IMR-90 (cell line): ENCODE results near the gene ZNF398. TPM values are rescaled to one million over a fixed set of nuclear protein-coding genes. Genes with fewer than 3 reads are reported as not detected.

ENCODE experiments used
- ATAC-seq: fragments of 200-7000 bp; cut with Tn5 transposase; 2 replicates; pipeline ENCODE4 v1.9.1; 2020; ENCODE audit warnings: low read depth, mild to moderate bottlenecking, moderate library complexity
- BruUV-seq: library from RNA; stranded (reverse); fragments of 400-500 nt; replicated peaks from 2 replicates; lab custom pipeline; 2021; lab: Mats Ljungman, UMichigan
- CTCF ChIA-PET: fragments of 300-600 bp; formaldehyde crosslinking; extraction: SDS; loops from one replicate; lab custom pipeline; 2021; ENCODE audit warnings: antibody characterized with exemption; lab: Yijun Ruan, JAX
- POLR2A ChIA-PET: fragments of 300-600 bp; sonication (Branson Sonifier 250); formaldehyde crosslinking; loops from one replicate; lab custom pipeline; 2022; ENCODE audit warnings: antibody characterized with exemption; ENCODE audit not compliant: unreplicated experiment; lab: Charles Lee
- DNase-seq: peaks from one replicate; pipeline ENCODE4 v3.0.0; 2013
- H2AFZ ChIP-seq: replicated peaks from 2 replicates; pipeline ENCODE3; 2013; ENCODE audit warnings: low read length, mild to moderate bottlenecking; ENCODE audit not compliant: poor library complexity
- H2AK5ac ChIP-seq: 2 replicates; pipeline ENCODE4 v1.6.1; 2013; ENCODE audit warnings: low read depth, low read length, inconsistent platforms
- H2AK9ac ChIP-seq: replicated peaks from 2 replicates; pipeline ENCODE3; 2013; ENCODE audit warnings: mild to moderate bottlenecking, low read depth, low read length, moderate library complexity; ENCODE audit not compliant: poor library complexity
- H2BK120ac ChIP-seq: 2 replicates; pipeline ENCODE4 v1.6.1; 2013; ENCODE audit warnings: low read depth, low read length, inconsistent platforms
- H2BK15ac ChIP-seq: 3 replicates; pipeline ENCODE4 v1.6.1; 2013; ENCODE audit warnings: low read depth, low read length, inconsistent platforms
- H2BK20ac ChIP-seq: 2 replicates; pipeline ENCODE4 v1.6.1; 2013; ENCODE audit warnings: low read depth, mild to moderate bottlenecking, inconsistent platforms, low read length, moderate library complexity
- H2BK5ac ChIP-seq: 2 replicates; pipeline ENCODE4 v1.6.1; 2013; ENCODE audit warnings: mild to moderate bottlenecking, low read depth, low read length, inconsistent platforms; ENCODE audit not compliant: poor library complexity, severe bottlenecking
- H3K14ac ChIP-seq: replicated peaks from 2 replicates; pipeline ENCODE4 v1.6.1; 2013; ENCODE audit warnings: low read depth, low read length, inconsistent platforms
- H3K18ac ChIP-seq: 2 replicates; pipeline ENCODE4 v1.6.1; 2013; ENCODE audit warnings: low read depth, low read length, control low read depth
- H3K23ac ChIP-seq: 2 replicates; pipeline ENCODE4 v1.6.1; 2013; ENCODE audit warnings: low read depth, low read length, inconsistent platforms
- H3K27ac ChIP-seq: 2 replicates; pipeline ENCODE4 v1.5.1; 2013; ENCODE audit warnings: mild to moderate bottlenecking, control low read depth, low read length; ENCODE audit not compliant: insufficient read depth
- H3K27me3 ChIP-seq: 2 replicates; pipeline ENCODE4 v1.6.1; 2013; ENCODE audit warnings: low read length; ENCODE audit not compliant: control insufficient read depth, insufficient read depth
- H3K36me3 ChIP-seq: 2 replicates; pipeline ENCODE4 v1.6.1; 2013; ENCODE audit warnings: low read length, mixed read lengths; ENCODE audit not compliant: control insufficient read depth, insufficient read depth
- H3K4ac ChIP-seq: 2 replicates; pipeline ENCODE4 v1.6.1; 2013; ENCODE audit warnings: low read depth, low read length, inconsistent platforms
- H3K4me1 ChIP-seq: 2 replicates; pipeline ENCODE4 v1.6.1; 2013; ENCODE audit warnings: low read length, mixed read lengths; ENCODE audit not compliant: control insufficient read depth, insufficient read depth
- H3K4me2 ChIP-seq: 2 replicates; pipeline ENCODE4 v1.6.1; 2013; ENCODE audit warnings: low read depth, mild to moderate bottlenecking, control low read depth, low read length, moderate library complexity
- H3K4me3 ChIP-seq: 2 replicates; pipeline ENCODE4 v1.5.1; 2013; ENCODE audit warnings: low read depth, mild to moderate bottlenecking, control low read depth, low read length, moderate library complexity; ENCODE audit not compliant: insufficient read depth
- H3K56ac ChIP-seq: 2 replicates; pipeline ENCODE4 v1.6.1; 2013; ENCODE audit warnings: low read length, inconsistent platforms; ENCODE audit not compliant: insufficient read depth; ENCODE audit errors: extremely low read depth
- H3K79me1 ChIP-seq, 2 experiments: 2 replicates each; pipeline ENCODE4 v1.6.1; 2013; ENCODE audit warnings: low read length in 2 of 2, inconsistent platforms in 1 of 2, low read depth in 1 of 2
- H3K9ac ChIP-seq: 2 replicates; pipeline ENCODE4 v1.6.1; 2013; ENCODE audit warnings: low read depth, low read length, control low read depth
- H3K9me1 ChIP-seq: 2 replicates; pipeline ENCODE4 v1.6.1; 2013; ENCODE audit warnings: low read length, inconsistent platforms; ENCODE audit not compliant: insufficient read depth
- H3K9me3 ChIP-seq: 2 replicates; pipeline ENCODE4 v1.6.1; 2013; ENCODE audit warnings: low read length; ENCODE audit not compliant: control insufficient read depth, insufficient read depth
- H4K20me1 ChIP-seq: 2 replicates; pipeline ENCODE4 v1.6.1; 2013; ENCODE audit warnings: low read length, inconsistent platforms; ENCODE audit not compliant: insufficient read depth
- H4K5ac ChIP-seq: 2 replicates; pipeline ENCODE4 v1.6.1; 2013; ENCODE audit warnings: mild to moderate bottlenecking, low read depth, low read length, control low read depth
- H4K8ac ChIP-seq, 2 experiments: 2 replicates each; pipeline ENCODE4 v1.6.1; 2013; ENCODE audit warnings: low read depth in 2 of 2, low read length in 2 of 2, control low read depth in 1 of 2, inconsistent platforms in 1 of 2
- H4K91ac ChIP-seq: 2 replicates; pipeline ENCODE4 v1.6.1; 2013; ENCODE audit warnings: low read depth, low read length, inconsistent platforms; ENCODE audit not compliant: insufficient read depth
- BHLHE40 ChIP-seq: fragments of 150-350 bp; IDR thresholded peaks from 2 replicates; pipeline ENCODE4 v1.6.1; 2016; ENCODE audit warnings: mild to moderate bottlenecking, low read depth, low read length
- CEBPB ChIP-seq: IDR thresholded peaks from 2 replicates; pipeline ENCODE4 v1.6.1; 2012; ENCODE audit warnings: low read depth, low read length, improper control_type of control experiment
- CHD1 ChIP-seq: IDR thresholded peaks from 2 replicates; pipeline ENCODE4 v1.6.1; 2012; ENCODE audit warnings: low read depth, low read length, improper control_type of control experiment
- FOS ChIP-seq: fragments of 150-350 bp; IDR thresholded peaks from 2 replicates; pipeline ENCODE4 v1.6.1; 2016; ENCODE audit warnings: low read depth, low read length
- MAFK ChIP-seq: IDR thresholded peaks from 2 replicates; pipeline ENCODE4 v1.6.1; 2012; ENCODE audit warnings: low read depth, low read length, improper control_type of control experiment
- MAZ ChIP-seq: IDR thresholded peaks from 2 replicates; pipeline ENCODE4 v1.6.1; 2012; ENCODE audit warnings: low read depth, mild to moderate bottlenecking, low read length, improper control_type of control experiment, moderate library complexity, borderline replicate concordance
- MXI1 ChIP-seq: IDR thresholded peaks from 2 replicates; pipeline ENCODE4 v1.6.1; 2012; ENCODE audit warnings: low read depth, mild to moderate bottlenecking, low read length, moderate library complexity, borderline replicate concordance
- NFE2L2 ChIP-seq: fragments of 150-350 bp; IDR thresholded peaks from 2 replicates; pipeline ENCODE4 v1.6.1; 2016; ENCODE audit warnings: low read depth, mild to moderate bottlenecking, low read length
- POLR2A ChIP-seq: IDR thresholded peaks from 2 replicates; pipeline ENCODE4 v1.6.1; 2012; ENCODE audit warnings: mild to moderate bottlenecking, low read depth, low read length
- RAD21 ChIP-seq: IDR thresholded peaks from 2 replicates; pipeline ENCODE4 v1.6.1; 2012; ENCODE audit warnings: low read length, improper control_type of control experiment
- RCOR1 ChIP-seq: IDR thresholded peaks from 2 replicates; pipeline ENCODE4 v1.6.1; 2012; ENCODE audit warnings: mild to moderate bottlenecking, low read length, improper control_type of control experiment; ENCODE audit not compliant: insufficient replicate concordance
- RFX5 ChIP-seq: IDR thresholded peaks from 2 replicates; pipeline ENCODE4 v1.8.0; 2012; ENCODE audit warnings: low read depth, mild to moderate bottlenecking, low read length, moderate library complexity
- SMC3 ChIP-seq: fragments of 150-350 bp; IDR thresholded peaks from 2 replicates; pipeline ENCODE4 v1.6.1; 2016; ENCODE audit warnings: low read depth, mild to moderate bottlenecking, antibody characterized with exemption, low read length, moderate library complexity
- WGBS, 2 experiments: methylation state at CpG; one replicate each; pipeline versions ENCODE4 v1.1.5 to v1.1.7; 2013; ENCODE audit warnings: missing lambda C conversion rate in 2 of 2; ENCODE audit not compliant: insufficient read length in 1 of 2; ENCODE audit errors: extremely low coverage in 2 of 2; 5-methylcytosine and 5-hydroxymethylcytosine counted together
- dilution Hi-C: fragments of 300-500 bp; cut with HindIII; formaldehyde crosslinking; loops from one replicate; pipeline ENCODE4 v1.14.3; 2018; ENCODE audit warnings: low sequenced_read_pairs; ENCODE audit not compliant: unreplicated experiment
- in situ Hi-C: fragments of 300-500 bp; cut with MboI; formaldehyde crosslinking; loops from 3 replicates; pipeline ENCODE4 v1.14.3; 2019; ENCODE audit warnings: low sequenced_read_pairs, inconsistent platforms, mixed read lengths
- intact Hi-C: fragments of 100-400 bp; cut with micrococcal nuclease; formaldehyde crosslinking; loops from 2 replicates; pipeline ENCODE4 v1.10.0; 2022
- polyA plus RNA-seq, 3 experiments: library from polyadenylated mRNA; depleted of rRNA; stranded (reverse); fragments of >200 nt; gene quantifications; 2 replicates each; pipeline ENCODE4 v1.2.3, GENCODE V29; 2012; ENCODE audit warnings: low replicate concordance in 1 of 3
- total RNA-seq: library from RNA; depleted of rRNA; stranded (reverse); fragments of >200 nt; gene quantifications from 2 replicates; pipeline ENCODE4 v1.2.3, GENCODE V29; 2012
- TF ChIP-seq, protein P1 (sequence below): conservative IDR thresholded peaks from 2 replicates; pipeline ENCODE4 v1.5.1; 2012; ENCODE audit warnings: mild to moderate bottlenecking, low read depth, low read length, improper control_type of control experiment
- TF ChIP-seq, protein P2 (sequence below): fragments of 150-350 bp; IDR thresholded peaks from 2 replicates; pipeline ENCODE4 v1.6.1; 2017; ENCODE audit warnings: mild to moderate bottlenecking, antibody characterized with exemption, low read length, low read depth
- TF ChIP-seq, protein P3 (sequence below): fragments of 150-350 bp; IDR thresholded peaks from 2 replicates; pipeline ENCODE4 v1.6.1; 2016; ENCODE audit warnings: low read depth, mild to moderate bottlenecking, low read length, moderate library complexity, borderline replicate concordance

ZNF398 gene
- total and polyA plus RNA-seq, 2 of the 4 experiments (the other 2 are of a cell fraction): 5.7 to 7.9 TPM

DNA sequence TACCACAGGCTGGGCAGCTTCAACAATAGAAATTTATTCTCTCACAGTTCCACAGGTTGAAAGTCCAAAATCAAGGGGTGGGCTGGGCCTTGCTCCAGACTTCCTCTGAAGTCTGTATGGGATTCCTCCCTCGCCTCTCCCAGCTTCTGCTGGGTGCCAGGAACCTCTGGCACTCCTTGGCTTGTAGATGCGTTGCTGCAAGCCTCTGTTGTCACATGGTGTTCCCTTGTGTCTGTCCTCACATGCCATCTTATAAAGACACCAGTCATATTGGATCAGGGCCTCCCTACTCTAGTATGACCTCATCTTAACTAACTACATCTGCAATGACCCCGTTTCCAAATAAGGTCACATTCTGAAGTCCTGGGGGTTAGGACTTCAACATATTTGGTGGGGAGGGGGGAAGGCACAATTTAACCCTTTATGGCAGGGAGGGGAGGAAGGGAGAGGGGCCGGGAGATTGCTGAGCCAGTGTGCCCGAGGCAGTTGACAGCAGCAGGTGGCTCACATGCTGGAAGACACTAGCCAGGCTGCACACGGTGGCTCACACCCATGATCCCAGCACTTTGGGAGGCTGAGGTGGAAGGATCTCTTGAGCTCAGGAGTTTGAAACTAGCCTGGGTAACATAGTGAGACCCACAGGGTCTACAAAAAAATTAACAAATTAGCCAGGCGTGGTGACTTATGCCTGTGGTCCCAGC is 66.9 kb downstream of the ZNF398 start:
- no peak overlapping the region for H3K9ac ChIP-seq
- no peak overlapping the region for H3K4me3 ChIP-seq
- H3K18ac ChIP-seq: no peak overlapping the region
- H2BK5ac ChIP-seq: no peak overlapping the region
- no peak overlapping the region for H4K91ac ChIP-seq
- ChIA-PET CTCF (no interaction called here), POLR2A (no interaction called here)
- ATAC-seq (no peak), DNase-seq (no peak)
- peaks cover 6 to 48% of the 10 kb centered on the region in 2 experiments; a peak in 3 of 4 replicates for H3K79me1 ChIP-seq
- in situ Hi-C loops (no loop called here), intact Hi-C loops (no loop called here), dilution Hi-C loops (no loop called here)
- no peak overlapping the region for H3K14ac ChIP-seq
- H2BK15ac ChIP-seq: no peak overlapping the region
- H3K36me3 ChIP-seq: peaks cover 76% of the 10 kb centered on the region
- no peak overlapping the region for H2AK5ac ChIP-seq
- 89% methylated on average over 3 of the region's 7 CpGs; no CpG with 5 or more reads in 1 of the 2 experiments for WGBS, 2 experiments
- peaks cover 2% of the 10 kb centered on the region; the same call in 1 of the 2 replicates for H3K4me1 ChIP-seq
- H3K9me3 ChIP-seq: no peaks in the 10 kb centered on the region
- H3K9me1 ChIP-seq: 0 out of 2 replicates have a peak, but pooled peaks cover 6% of the 10 kb centered on the region
- H2AK9ac ChIP-seq: no peak overlapping the region
- no peaks in the 10 kb centered on the region; the same call in 1 of the 2 replicates for H4K20me1 ChIP-seq
- no peak overlapping the region for H3K56ac ChIP-seq
- no peak overlapping the region for H3K23ac ChIP-seq
- no peak overlapping the region for H3K4ac ChIP-seq
- no peak overlapping the region for H3K27ac ChIP-seq
- no peak overlapping the region for H2BK20ac ChIP-seq
- no TSS peak for BruUV-seq
- H3K27me3 ChIP-seq: no peaks in the 10 kb centered on the region
- no peak overlapping the region for H2BK120ac ChIP-seq
- no peak overlapping the region for H3K4me2 ChIP-seq
- H4K8ac ChIP-seq: no peak overlapping the region
- no peak overlapping the region for H4K5ac ChIP-seq
- TF ChIP-seq, protein P1, sequence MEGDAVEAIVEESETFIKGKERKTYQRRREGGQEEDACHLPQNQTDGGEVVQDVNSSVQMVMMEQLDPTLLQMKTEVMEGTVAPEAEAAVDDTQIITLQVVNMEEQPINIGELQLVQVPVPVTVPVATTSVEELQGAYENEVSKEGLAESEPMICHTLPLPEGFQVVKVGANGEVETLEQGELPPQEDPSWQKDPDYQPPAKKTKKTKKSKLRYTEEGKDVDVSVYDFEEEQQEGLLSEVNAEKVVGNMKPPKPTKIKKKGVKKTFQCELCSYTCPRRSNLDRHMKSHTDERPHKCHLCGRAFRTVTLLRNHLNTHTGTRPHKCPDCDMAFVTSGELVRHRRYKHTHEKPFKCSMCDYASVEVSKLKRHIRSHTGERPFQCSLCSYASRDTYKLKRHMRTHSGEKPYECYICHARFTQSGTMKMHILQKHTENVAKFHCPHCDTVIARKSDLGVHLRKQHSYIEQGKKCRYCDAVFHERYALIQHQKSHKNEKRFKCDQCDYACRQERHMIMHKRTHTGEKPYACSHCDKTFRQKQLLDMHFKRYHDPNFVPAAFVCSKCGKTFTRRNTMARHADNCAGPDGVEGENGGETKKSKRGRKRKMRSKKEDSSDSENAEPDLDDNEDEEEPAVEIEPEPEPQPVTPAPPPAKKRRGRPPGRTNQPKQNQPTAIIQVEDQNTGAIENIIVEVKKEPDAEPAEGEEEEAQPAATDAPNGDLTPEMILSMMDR: no peak
- TF ChIP-seq, protein P2, sequence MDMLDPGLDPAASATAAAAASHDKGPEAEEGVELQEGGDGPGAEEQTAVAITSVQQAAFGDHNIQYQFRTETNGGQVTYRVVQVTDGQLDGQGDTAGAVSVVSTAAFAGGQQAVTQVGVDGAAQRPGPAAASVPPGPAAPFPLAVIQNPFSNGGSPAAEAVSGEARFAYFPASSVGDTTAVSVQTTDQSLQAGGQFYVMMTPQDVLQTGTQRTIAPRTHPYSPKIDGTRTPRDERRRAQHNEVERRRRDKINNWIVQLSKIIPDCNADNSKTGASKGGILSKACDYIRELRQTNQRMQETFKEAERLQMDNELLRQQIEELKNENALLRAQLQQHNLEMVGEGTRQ: no peak
- TF ChIP-seq CHD1 (no peak), CEBPB (no peak), RFX5 (no peak), MAFK (no peak), SMC3 (no peak), RCOR1 (no peak), POLR2A (no peak), NFE2L2 (no peak), MAZ (no peak), RAD21 (no peak), MXI1 (no peak), BHLHE40 (no peak), FOS (no peak)
- TF ChIP-seq, protein P3, sequence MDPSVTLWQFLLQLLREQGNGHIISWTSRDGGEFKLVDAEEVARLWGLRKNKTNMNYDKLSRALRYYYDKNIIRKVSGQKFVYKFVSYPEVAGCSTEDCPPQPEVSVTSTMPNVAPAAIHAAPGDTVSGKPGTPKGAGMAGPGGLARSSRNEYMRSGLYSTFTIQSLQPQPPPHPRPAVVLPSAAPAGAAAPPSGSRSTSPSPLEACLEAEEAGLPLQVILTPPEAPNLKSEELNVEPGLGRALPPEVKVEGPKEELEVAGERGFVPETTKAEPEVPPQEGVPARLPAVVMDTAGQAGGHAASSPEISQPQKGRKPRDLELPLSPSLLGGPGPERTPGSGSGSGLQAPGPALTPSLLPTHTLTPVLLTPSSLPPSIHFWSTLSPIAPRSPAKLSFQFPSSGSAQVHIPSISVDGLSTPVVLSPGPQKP: no peak
- no peak overlapping the region for H2AFZ ChIP-seq
